K562 (cell line): ENCODE data around the gene SEPHS1. TPM values are rescaled to one million over a fixed set of nuclear protein-coding genes. Genes with fewer than 3 reads are reported as not detected.

ENCODE experiments used
- CBX8 ChIP-seq: fragments of 200-600 bp; sonication (generic); IDR thresholded peaks from 2 replicates; pipeline ENCODE4 v1.6.1; 2012; ENCODE audit warnings: borderline replicate concordance, mixed run types, low read depth, mild to moderate bottlenecking, moderate library complexity, mixed read lengths, low read length, control low read depth, inconsistent platforms; ENCODE audit not compliant: poor library complexity, severe bottlenecking; ENCODE audit errors: extremely low read depth
- ETV1 ChIP-seq: fragments of 450-650 bp; conservative IDR thresholded peaks from 2 replicates; pipeline ENCODE4 v1.6.1; 2016; ENCODE audit warnings: missing genetic modification characterization, control low read depth, low read depth, missing compliant biosample characterization
- FOXJ2 ChIP-seq: fragments of 200-800 bp; sonication (Bioruptor generic); IDR thresholded peaks from 2 replicates; pipeline ENCODE4 v1.6.1; 2016; ENCODE audit warnings: missing genetic modification characterization, missing compliant biosample characterization
- LARP7 ChIP-seq: fragments of 450-650 bp; IDR thresholded peaks from 2 replicates; pipeline ENCODE4 v1.6.1; 2016
- PBX2 ChIP-seq, 2 experiments: IDR thresholded peaks in 1 of 2; conservative IDR thresholded peaks in 1 of 2; 2 replicates each; pipeline ENCODE4 v1.6.1; 2016; ENCODE audit warnings: low read depth in 2 of 2, mild to moderate bottlenecking in 1 of 2, missing compliant biosample characterization in 1 of 2, missing genetic modification characterization in 1 of 2, moderate library complexity in 1 of 2
- TFAP4 ChIP-seq: sonication (generic); formaldehyde crosslinking; IDR thresholded peaks from 2 replicates; pipeline ENCODE4 v1.8.0; 2022; ENCODE audit warnings: missing genetic modification reagents, mild to moderate bottlenecking, moderate library complexity, borderline replicate concordance
- TSHZ1 ChIP-seq: fragments of 250-450 bp; sonication (Bioruptor Pico); IDR thresholded peaks from 2 replicates; pipeline ENCODE4 v1.4.0; 2020; ENCODE audit warnings: mild to moderate bottlenecking, moderate library complexity
- ZMIZ1 ChIP-seq, 2 experiments: fragments of 150-350 bp in 1 of 2; IDR thresholded peaks; 2 replicates each; pipeline ENCODE4 v1.6.1; 2012 to 2016; ENCODE audit warnings: low read depth in 2 of 2, low read length in 2 of 2, mild to moderate bottlenecking in 1 of 2, moderate library complexity in 1 of 2
- ZNF316 ChIP-seq: fragments of 450-650 bp; IDR thresholded peaks from 2 replicates; pipeline ENCODE4 v1.6.1; 2016
- ZNF511 ChIP-seq: sonication (generic); formaldehyde crosslinking; IDR thresholded peaks from 2 replicates; pipeline ENCODE4 v1.8.0; 2022; ENCODE audit warnings: mild to moderate bottlenecking, missing genetic modification reagents
- ZNF584 ChIP-seq: fragments of 200-800 bp; sonication (Bioruptor generic); IDR thresholded peaks from 2 replicates; pipeline ENCODE4 v1.6.1; 2016; ENCODE audit warnings: low read depth, mild to moderate bottlenecking, missing genetic modification characterization, missing compliant biosample characterization
- ZNF639 ChIP-seq, 2 experiments: fragments of 200-800 bp in 1 of 2; sonication (Bioruptor generic) in 1 of 2; sonication (generic) in 1 of 2; formaldehyde crosslinking in 1 of 2; IDR thresholded peaks in 1 of 2; conservative IDR thresholded peaks in 1 of 2; 2 replicates each; pipeline versions ENCODE4 v1.5.0 to v1.6.1; 2016 to 2020; ENCODE audit warnings: missing compliant biosample characterization in 1 of 2, missing genetic modification characterization in 1 of 2, missing genetic modification reagents in 1 of 2
- polyA plus RNA-seq, 8 experiments: library from polyadenylated mRNA; depleted of rRNA in 4 of 8; stranded (reverse) in 5 of 8; unstranded in 3 of 8; fragments of >200 nt; fragmentation: Nextera tagmentation in 2 of 8; fragmentation: Illumina TruSeq in 1 of 8; extraction: Ambion mirVana in 2 of 8; extraction: Trizol in 1 of 8; gene quantifications; 2 replicates each; pipeline versions ENCODE4 v1.2.1 to v1.2.3, GENCODE V29; 2011 to 2014; ENCODE audit warnings: inconsistent platforms in 1 of 8, missing spikeins in 1 of 8
- total RNA-seq, 7 experiments: library from RNA; depleted of rRNA in 6 of 7; stranded (reverse); fragments of >200 nt in 6 of 7; fragmentation: Illumina TruSeq in 2 of 7; extraction: Trizol in 2 of 7; gene quantifications; 2 replicates each; pipeline versions ENCODE4 v1.2.1 to v1.2.3, GENCODE V29; 2011 to 2021; ENCODE audit warnings: low replicate concordance in 1 of 7

SEPHS1 gene
- total and polyA plus RNA-seq, 9 of the 15 experiments (the other 6 are each of a cell fraction or from before 2014, with no cell fraction given): 14.7 to 82.8 (median 41.8) TPM

- TF ChIP-seq PBX2 (CRISPR knock-in tag; IDR thresholded peaks at IDR 0.05; ENCODE audit: low read depth) (no peak), PBX2 (tag; conservative IDR thresholded peaks at IDR 0.05; ENCODE audit: low read depth) (peak; percentile 94), ZNF511 (CRISPR knock-in tag) (no peak), TSHZ1 (CRISPR knock-in tag) (no peak), TFAP4 (CRISPR knock-in tag) (peak; percentile 74), ZNF316 (no peak), LARP7 (no peak), ZNF639 (CRISPR knock-in tag; conservative IDR thresholded peaks at IDR 0.05 in 1 of 2, IDR thresholded peaks at IDR 0.05 in 1 of 2) (peak in 1 of 2 experiments; percentile 83; a peak in 2 of 4 replicates), CBX8 (no peak), ZMIZ1 (IDR thresholded peaks at IDR 0.05; ENCODE audit: low read depth in 2 of 2, low read length in 2 of 2) (peak in 1 of 2 experiments; percentile 36; a peak in 1 of 4 replicates), FOXJ2 (tag) (no peak), ZNF584 (CRISPR knock-in tag) (0 out of 2 replicates have a peak, but pooled peaks have one; percentile 42), ETV1 (tag) (no peak)
These were observed 79.3 kb downstream of the SEPHS1 start (continued) for GRCh38 chr10:13268841-13269240.
